GM12878 (cell line): Measurements from ENCODE around the gene KRT80. TPM values are rescaled to one million over a fixed set of nuclear protein-coding genes. Genes with fewer than 3 reads are reported as not detected.

Experiments used
- ATAC-seq: fragments of 200-7000 bp; cut with Tn5 transposase; 3 replicates; pipeline ENCODE4 v1.9.1; 2020; ENCODE audit warnings: mild to moderate bottlenecking, moderate library complexity
- BruUV-seq: library from RNA; stranded (reverse); fragments of 400-500 nt; replicated peaks from 2 replicates; lab custom pipeline; 2021; lab: Mats Ljungman, UMichigan
- CTCF ChIA-PET: fragments of 300-600 bp; sonication (Branson Sonifier 250); formaldehyde crosslinking; extraction: SDS; loops from one replicate; lab custom pipeline; 2021; ENCODE audit warnings: inconsistent platforms; lab: Yijun Ruan, JAX
- POLR2A ChIA-PET: fragments of 350-600 bp; formaldehyde crosslinking; extraction: SDS; loops from one replicate; lab custom pipeline; 2021; ENCODE audit warnings: inconsistent platforms; lab: Charles Lee
- RAD21 ChIA-PET: fragments of 300-600 bp; sonication (Branson Sonifier 250); formaldehyde crosslinking; loops from one replicate; lab custom pipeline; 2023; ENCODE audit warnings: antibody characterized with exemption; ENCODE audit not compliant: unreplicated experiment; lab: Charles Lee
- SMC1A ChIA-PET: fragments of 300-600 bp; sonication (Branson Sonifier 250); formaldehyde crosslinking; loops from one replicate; lab custom pipeline; 2023; ENCODE audit not compliant: unreplicated experiment, uncharacterized antibody; lab: Charles Lee
- DNase-seq: peaks from one replicate; pipeline ENCODE4 v3.0.0-alpha.2; 2011; ENCODE audit warnings: low read depth, low spot score
- FAIRE-seq: peaks from 3 replicates; lab custom pipeline; 2011; peaks lifted over from hg19 to GRCh38; lab: Jason Lieb, UNC
- H2AFZ ChIP-seq: 2 replicates; pipeline ENCODE4 v1.6.0; 2011; ENCODE audit warnings: low read depth, low read length, control low read depth; ENCODE audit not compliant: control insufficient read depth
- H3K27ac ChIP-seq: 2 replicates; pipeline ENCODE4 v1.5.1; 2011; ENCODE audit warnings: control low read depth; ENCODE audit not compliant: control insufficient read depth, insufficient read depth
- H3K27me3 ChIP-seq, 2 experiments: replicated peaks in 1 of 2; 2 replicates each; pipeline versions ENCODE4 v1.6.0 to v1.6.1; 2011; ENCODE audit warnings: low read length in 1 of 2; ENCODE audit not compliant: control insufficient read depth in 2 of 2, insufficient read depth in 2 of 2
- H3K36me3 ChIP-seq, 2 experiments: 2 replicates each; pipeline ENCODE4 v1.5.1; 2011; ENCODE audit warnings: low read length in 1 of 2; ENCODE audit not compliant: control insufficient read depth in 2 of 2, insufficient read depth in 2 of 2
- H3K4me1 ChIP-seq: 2 replicates; pipeline ENCODE4 v1.6.1; 2011; ENCODE audit warnings: mild to moderate bottlenecking, low read length, moderate library complexity, mixed read lengths; ENCODE audit not compliant: control insufficient read depth, insufficient read depth
- H3K4me2 ChIP-seq: 2 replicates; pipeline ENCODE4 v1.6.0; 2011; ENCODE audit warnings: control low read depth; ENCODE audit not compliant: control insufficient read depth, insufficient read depth
- H3K4me3 ChIP-seq: fragments of 200-600 bp; sonication (generic); 2 replicates; pipeline ENCODE4 v1.5.1; 2016
- H3K79me2 ChIP-seq: 2 replicates; pipeline ENCODE4 v1.6.0; 2011; ENCODE audit warnings: low read length; ENCODE audit not compliant: control insufficient read depth, insufficient read depth
- H3K9ac ChIP-seq: 2 replicates; pipeline ENCODE4 v1.8.0; 2011; ENCODE audit warnings: low read length, control low read depth, mixed read lengths; ENCODE audit not compliant: control insufficient read depth, insufficient read depth
- H3K9me3 ChIP-seq: replicated peaks from 3 replicates; pipeline ENCODE4 v1.5.1; 2011; ENCODE audit warnings: mild to moderate bottlenecking, low read length; ENCODE audit not compliant: control insufficient read depth, insufficient read depth
- H4K20me1 ChIP-seq: 2 replicates; pipeline ENCODE4 v1.6.0; 2011; ENCODE audit not compliant: control insufficient read depth, insufficient read depth
- BHLHE40 ChIP-seq, 2 experiments: fragments of 450-650 bp in 1 of 2; IDR thresholded peaks; 2 replicates each; pipeline ENCODE4 v1.6.1; 2011 to 2017; ENCODE audit warnings: low read depth in 2 of 2, borderline replicate concordance in 1 of 2, improper control_type of control experiment in 1 of 2, low read length in 1 of 2, mild to moderate bottlenecking in 1 of 2
- EZH2 ChIP-seq: IDR thresholded peaks from 2 replicates; pipeline ENCODE4 v1.6.1; 2012; ENCODE audit warnings: low read depth, mild to moderate bottlenecking, control low read depth, inconsistent platforms, low read length, borderline replicate concordance; ENCODE audit not compliant: control insufficient read depth
- HCFC1 ChIP-seq: fragments of 150-350 bp; IDR thresholded peaks from 2 replicates; pipeline ENCODE4 v1.6.1; 2014; ENCODE audit warnings: low read length
- KAT2A ChIP-seq: conservative IDR thresholded peaks from 2 replicates; pipeline ENCODE4 v1.6.1; 2011; ENCODE audit warnings: low read depth, low read length; ENCODE audit not compliant: control insufficient read depth
- NFIC ChIP-seq: IDR thresholded peaks from 2 replicates; pipeline ENCODE4 v1.6.1; 2012; ENCODE audit warnings: low read depth, mild to moderate bottlenecking, inconsistent platforms, low read length, moderate library complexity
- POLR2A ChIP-seq: IDR thresholded peaks from 2 replicates; pipeline ENCODE4 v1.6.1; 2011; ENCODE audit warnings: low read depth, mild to moderate bottlenecking, low read length
- POLR2AphosphoS2 ChIP-seq: IDR thresholded peaks from 2 replicates; pipeline ENCODE4 v1.6.1; 2011; ENCODE audit warnings: low read depth, mild to moderate bottlenecking, low read length, improper control_type of control experiment, moderate library complexity
- RUNX3 ChIP-seq: IDR thresholded peaks from 2 replicates; pipeline ENCODE4 v1.6.1; 2012; ENCODE audit warnings: low read length, inconsistent platforms
- SUPT20H ChIP-seq: IDR thresholded peaks from 2 replicates; pipeline ENCODE4 v1.6.1; 2011; ENCODE audit warnings: low read depth, mild to moderate bottlenecking, low read length, moderate library complexity, borderline replicate concordance; ENCODE audit not compliant: control insufficient read depth
- SUZ12 ChIP-seq: fragments of 200-600 bp; sonication (generic); IDR thresholded peaks from one replicate; pipeline ENCODE4 v1.6.1; 2018; ENCODE audit warnings: antibody characterized with exemption, mild to moderate bottlenecking; ENCODE audit not compliant: unreplicated experiment
- WGBS: methylation state at CpG from one replicate; pipeline ENCODE4 v1.1.6; 2016; ENCODE audit warnings: low lambda C conversion rate; ENCODE audit not compliant: insufficient replicate concordance, insufficient coverage; ENCODE audit errors: missing lambda C conversion rate; 5-methylcytosine and 5-hydroxymethylcytosine counted together
- in situ Hi-C: fragments of 300-500 bp; cut with MboI; formaldehyde crosslinking; loops from 9 replicates; pipeline ENCODE4 v1.14.3; 2018; ENCODE audit warnings: mixed read lengths
- intact Hi-C: fragments of 100-400 bp; cut with micrococcal nuclease; formaldehyde crosslinking; loops from one replicate; pipeline ENCODE4 v1.14.2; 2022; ENCODE audit not compliant: unreplicated experiment
- polyA plus RNA-seq, 11 experiments: library from polyadenylated mRNA; depleted of rRNA in 4 of 11; unstranded in 6 of 11; stranded (reverse) in 5 of 11; fragments of >200 nt; fragmentation: Nextera tagmentation in 4 of 11; fragmentation: Illumina TruSeq in 1 of 11; extraction: Ambion mirVana in 4 of 11; extraction: Trizol in 1 of 11; gene quantifications; 1 replicate in 1 of 11; 2 replicates in 10 of 11; pipeline versions ENCODE4 v1.2.1 to v1.2.3, GENCODE V29; 2011 to 2016; ENCODE audit warnings: inconsistent platforms in 2 of 11, missing spikeins in 2 of 11, low read depth in 1 of 11
- total RNA-seq, 4 experiments: library from RNA; depleted of rRNA in 3 of 4; stranded (reverse); fragments of >200 nt in 3 of 4; fragmentation: Illumina TruSeq in 1 of 4; extraction: Trizol in 1 of 4; gene quantifications; 2 replicates each; pipeline versions ENCODE4 v1.2.1 to v1.2.3, GENCODE V29; 2013 to 2021
- TF ChIP-seq, protein P1 (sequence below): IDR thresholded peaks from 2 replicates; pipeline ENCODE4 v1.6.1; 2011; ENCODE audit warnings: mild to moderate bottlenecking, low read depth, low read length, moderate library complexity; ENCODE audit not compliant: insufficient replicate concordance
- TF ChIP-seq, protein P2 (sequence below): fragments of 450-650 bp; IDR thresholded peaks from 2 replicates; pipeline ENCODE4 v1.6.1; 2017; ENCODE audit warnings: mild to moderate bottlenecking, moderate library complexity
- TF ChIP-seq, protein P3 (sequence below): fragments of 450-650 bp; IDR thresholded peaks from 2 replicates; pipeline ENCODE4 v1.6.1; 2017; ENCODE audit warnings: antibody characterized with exemption, mild to moderate bottlenecking, moderate library complexity

The KRT80 gene
- total and polyA plus RNA-seq, 10 of the 15 experiments (the other 5 are each of a cell fraction or from before 2014, with no cell fraction given) = 0.01 TPM; not detected in 9

DNA sequence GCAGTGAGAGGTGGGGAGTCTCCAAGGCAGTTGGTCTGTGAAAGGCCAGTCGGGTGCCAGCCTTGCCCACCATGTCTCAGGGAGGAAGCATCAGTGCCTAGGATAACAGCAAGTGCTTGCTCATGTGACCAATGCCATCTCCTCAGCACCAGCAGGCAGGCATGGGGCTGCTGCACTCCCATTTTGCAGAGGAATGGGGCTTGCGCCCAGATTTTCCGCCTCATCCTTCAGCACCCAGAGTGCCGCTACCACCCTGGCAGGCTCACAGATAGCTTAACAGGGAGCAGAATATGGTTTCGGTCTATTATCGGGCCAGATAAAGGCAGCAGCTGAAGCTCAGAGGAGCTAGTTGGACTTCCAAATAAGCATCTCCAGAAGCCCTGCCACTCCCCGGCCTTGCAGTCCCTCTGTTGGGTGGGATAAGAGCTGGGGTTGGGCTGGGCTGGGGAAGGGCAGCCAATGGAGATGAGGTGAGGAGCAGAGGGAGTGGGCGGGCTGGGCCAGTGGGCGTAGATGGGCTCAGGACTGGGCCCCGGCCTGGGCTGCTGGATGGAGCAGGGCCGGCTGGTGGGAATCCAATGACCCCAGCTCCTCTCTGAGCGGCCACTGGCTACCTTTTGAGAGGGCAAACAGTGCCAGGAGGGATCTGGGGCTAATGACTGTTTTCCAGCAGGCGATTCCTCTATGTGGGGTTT lies 8.4 kb upstream of the KRT80 start (continued):
- TF ChIP-seq, protein P1, sequence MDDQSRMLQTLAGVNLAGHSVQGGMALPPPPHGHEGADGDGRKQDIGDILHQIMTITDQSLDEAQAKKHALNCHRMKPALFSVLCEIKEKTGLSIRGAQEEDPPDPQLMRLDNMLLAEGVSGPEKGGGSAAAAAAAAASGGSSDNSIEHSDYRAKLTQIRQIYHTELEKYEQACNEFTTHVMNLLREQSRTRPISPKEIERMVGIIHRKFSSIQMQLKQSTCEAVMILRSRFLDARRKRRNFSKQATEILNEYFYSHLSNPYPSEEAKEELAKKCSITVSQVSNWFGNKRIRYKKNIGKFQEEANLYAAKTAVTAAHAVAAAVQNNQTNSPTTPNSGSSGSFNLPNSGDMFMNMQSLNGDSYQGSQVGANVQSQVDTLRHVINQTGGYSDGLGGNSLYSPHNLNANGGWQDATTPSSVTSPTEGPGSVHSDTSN = no peak
- TF ChIP-seq NFIC (no peak), POLR2AphosphoS2 (no peak), KAT2A (no peak), SUZ12 (no peak), POLR2A (no peak)

DNA sequence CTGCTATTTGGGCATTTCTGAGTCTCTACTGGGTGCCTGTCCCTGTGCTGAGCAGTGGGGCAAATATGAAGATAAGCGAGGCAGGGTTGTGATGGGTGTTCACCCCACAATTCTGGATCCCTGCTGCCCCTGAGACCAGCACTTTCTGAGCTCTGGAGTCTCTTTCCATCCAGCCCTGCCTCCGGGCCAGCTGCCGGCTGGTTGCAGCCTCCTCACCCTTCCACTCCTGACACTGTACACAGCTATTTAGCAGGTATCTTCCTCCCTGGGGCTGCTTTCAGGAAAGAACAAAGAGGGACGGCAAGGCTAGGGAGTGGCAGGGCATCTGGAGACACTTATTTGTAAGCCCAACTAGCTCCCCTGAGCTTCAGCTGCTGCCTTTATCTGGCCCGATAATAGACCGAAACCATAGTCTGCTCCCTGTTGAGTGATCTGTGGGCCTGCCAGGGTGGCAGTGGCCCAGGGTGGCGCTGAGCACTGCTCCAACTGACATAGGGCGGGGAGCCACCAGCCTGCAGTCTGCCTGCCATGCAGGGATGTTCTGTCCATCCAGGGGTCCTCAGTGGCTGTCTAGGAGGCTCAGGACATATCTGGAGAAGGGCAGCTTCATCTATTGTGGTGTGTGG lies 7.6 kb upstream of the KRT80 start:
- Histone ChIP-seq H2AFZ (no peak overlapping the region), H3K27me3 (peaks cover 3% of the 10 kb centered on the region in 2 experiments; a peak in 3 of 4 replicates), H3K4me3 (no peak overlapping the region), H3K4me1 (no peaks in the 10 kb centered on the region), H3K79me2 (no peaks in the 10 kb centered on the region), H4K20me1 (no peaks in the 10 kb centered on the region), H3K9me3 (no peaks in the 10 kb centered on the region), H3K27ac (no peak overlapping the region), H3K36me3 (no peaks in the 10 kb centered on the region; a peak in 1 of 4 replicates), H3K9ac (no peak overlapping the region), H3K4me2 (no peak overlapping the region)
- no peak for ATAC-seq
- CTCF ChIA-PET = interaction anchor here (0.7 to 1.5 kb wide), 2 partner anchors 8 to 11 kb away, joined by 3 to 4 read pairs; partner anchors contain the start of gene KRT80
- intact Hi-C loops (no loop called here), in situ Hi-C loops (no loop called here)
- no TSS peak for BruUV-seq
- no peak for DNase-seq
- POLR2A ChIA-PET = no interaction called here
- RAD21 ChIA-PET = no interaction called here
- SMC1A ChIA-PET = no interaction called here
- FAIRE-seq = no peak
- WGBS = 43% methylated on average over 8 of the region's 8 CpGs
- TF ChIP-seq HCFC1 (no peak), BHLHE40 (IDR thresholded peaks at IDR 0.05; ENCODE audit: borderline replicate concordance in 1 of 2, low read depth in 2 of 2, low read length in 1 of 2) (no peak), EZH2 (no peak), SUPT20H (no peak), RUNX3 (no peak)
- TF ChIP-seq, protein P2, sequence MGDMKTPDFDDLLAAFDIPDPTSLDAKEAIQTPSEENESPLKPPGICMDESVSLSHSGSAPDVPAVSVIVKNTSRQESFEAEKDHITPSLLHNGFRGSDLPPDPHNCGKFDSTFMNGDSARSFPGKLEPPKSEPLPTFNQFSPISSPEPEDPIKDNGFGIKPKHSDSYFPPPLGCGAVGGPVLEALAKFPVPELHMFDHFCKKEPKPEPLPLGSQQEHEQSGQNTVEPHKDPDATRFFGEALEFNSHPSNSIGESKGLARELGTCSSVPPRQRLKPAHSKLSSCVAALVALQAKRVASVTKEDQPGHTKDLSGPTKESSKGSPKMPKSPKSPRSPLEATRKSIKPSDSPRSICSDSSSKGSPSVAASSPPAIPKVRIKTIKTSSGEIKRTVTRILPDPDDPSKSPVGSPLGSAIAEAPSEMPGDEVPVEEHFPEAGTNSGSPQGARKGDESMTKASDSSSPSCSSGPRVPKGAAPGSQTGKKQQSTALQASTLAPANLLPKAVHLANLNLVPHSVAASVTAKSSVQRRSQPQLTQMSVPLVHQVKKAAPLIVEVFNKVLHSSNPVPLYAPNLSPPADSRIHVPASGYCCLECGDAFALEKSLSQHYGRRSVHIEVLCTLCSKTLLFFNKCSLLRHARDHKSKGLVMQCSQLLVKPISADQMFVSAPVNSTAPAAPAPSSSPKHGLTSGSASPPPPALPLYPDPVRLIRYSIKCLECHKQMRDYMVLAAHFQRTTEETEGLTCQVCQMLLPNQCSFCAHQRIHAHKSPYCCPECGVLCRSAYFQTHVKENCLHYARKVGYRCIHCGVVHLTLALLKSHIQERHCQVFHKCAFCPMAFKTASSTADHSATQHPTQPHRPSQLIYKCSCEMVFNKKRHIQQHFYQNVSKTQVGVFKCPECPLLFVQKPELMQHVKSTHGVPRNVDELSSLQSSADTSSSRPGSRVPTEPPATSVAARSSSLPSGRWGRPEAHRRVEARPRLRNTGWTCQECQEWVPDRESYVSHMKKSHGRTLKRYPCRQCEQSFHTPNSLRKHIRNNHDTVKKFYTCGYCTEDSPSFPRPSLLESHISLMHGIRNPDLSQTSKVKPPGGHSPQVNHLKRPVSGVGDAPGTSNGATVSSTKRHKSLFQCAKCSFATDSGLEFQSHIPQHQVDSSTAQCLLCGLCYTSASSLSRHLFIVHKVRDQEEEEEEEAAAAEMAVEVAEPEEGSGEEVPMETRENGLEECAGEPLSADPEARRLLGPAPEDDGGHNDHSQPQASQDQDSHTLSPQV = no peak
- TF ChIP-seq, protein P3, sequence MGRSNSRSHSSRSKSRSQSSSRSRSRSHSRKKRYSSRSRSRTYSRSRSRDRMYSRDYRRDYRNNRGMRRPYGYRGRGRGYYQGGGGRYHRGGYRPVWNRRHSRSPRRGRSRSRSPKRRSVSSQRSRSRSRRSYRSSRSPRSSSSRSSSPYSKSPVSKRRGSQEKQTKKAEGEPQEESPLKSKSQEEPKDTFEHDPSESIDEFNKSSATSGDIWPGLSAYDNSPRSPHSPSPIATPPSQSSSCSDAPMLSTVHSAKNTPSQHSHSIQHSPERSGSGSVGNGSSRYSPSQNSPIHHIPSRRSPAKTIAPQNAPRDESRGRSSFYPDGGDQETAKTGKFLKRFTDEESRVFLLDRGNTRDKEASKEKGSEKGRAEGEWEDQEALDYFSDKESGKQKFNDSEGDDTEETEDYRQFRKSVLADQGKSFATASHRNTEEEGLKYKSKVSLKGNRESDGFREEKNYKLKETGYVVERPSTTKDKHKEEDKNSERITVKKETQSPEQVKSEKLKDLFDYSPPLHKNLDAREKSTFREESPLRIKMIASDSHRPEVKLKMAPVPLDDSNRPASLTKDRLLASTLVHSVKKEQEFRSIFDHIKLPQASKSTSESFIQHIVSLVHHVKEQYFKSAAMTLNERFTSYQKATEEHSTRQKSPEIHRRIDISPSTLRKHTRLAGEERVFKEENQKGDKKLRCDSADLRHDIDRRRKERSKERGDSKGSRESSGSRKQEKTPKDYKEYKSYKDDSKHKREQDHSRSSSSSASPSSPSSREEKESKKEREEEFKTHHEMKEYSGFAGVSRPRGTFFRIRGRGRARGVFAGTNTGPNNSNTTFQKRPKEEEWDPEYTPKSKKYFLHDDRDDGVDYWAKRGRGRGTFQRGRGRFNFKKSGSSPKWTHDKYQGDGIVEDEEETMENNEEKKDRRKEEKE = no peak
